Immature natural killer cell (primary cell): ENCODE results near the gene ACER3. TPM values are rescaled to one million over a fixed set of nuclear protein-coding genes. Genes with fewer than 3 reads are reported as not detected.
"Not testable (repeated sequence)": the region's sequence is repeated elsewhere in the genome, so short reads cannot be mapped to it uniquely, and the experiment has no call there.

ENCODE experiments used
- DNase-seq, 3 donors: peaks; one replicate each; pipeline ENCODE4 v3.0.0; 2022; ENCODE audit warnings: mixed read lengths in 1 of 3
- H3K27ac Mint-ChIP-seq, 6 donors: one replicate each; pipeline ENCODE4 v1.8.0; 2020; ENCODE audit warnings: mixed read lengths in 6 of 6, mild to moderate bottlenecking in 5 of 6, inconsistent platforms in 4 of 6, moderate library complexity in 3 of 6
- H3K27me3 Mint-ChIP-seq, 3 donors: one replicate each; pipeline ENCODE4 v1.8.0; 2020 to 2021; ENCODE audit warnings: low read depth in 3 of 3, mild to moderate bottlenecking in 3 of 3, mixed read lengths in 3 of 3, moderate library complexity in 3 of 3, inconsistent platforms in 1 of 3
- H3K36me3 Mint-ChIP-seq, 3 donors: one replicate each; pipeline ENCODE4 v1.8.0; 2020; ENCODE audit warnings: mixed read lengths in 3 of 3, inconsistent platforms in 2 of 3, mild to moderate bottlenecking in 2 of 3
- H3K4me1 Mint-ChIP-seq, 2 donors: one replicate each; pipeline ENCODE4 v1.8.0; 2020; ENCODE audit warnings: inconsistent platforms in 2 of 2, mild to moderate bottlenecking in 2 of 2, mixed read lengths in 2 of 2, moderate library complexity in 1 of 2
- H3K4me3 Mint-ChIP-seq, 5 donors: one replicate each; pipeline ENCODE4 v1.8.0; 2020; ENCODE audit warnings: mild to moderate bottlenecking in 5 of 5, mixed read lengths in 5 of 5, inconsistent platforms in 3 of 5, moderate library complexity in 3 of 5
- H3K9me3 Mint-ChIP-seq, 6 donors: one replicate each; pipeline ENCODE4 v1.8.0; 2020; ENCODE audit warnings: mild to moderate bottlenecking in 6 of 6, mixed read lengths in 6 of 6, inconsistent platforms in 4 of 6, moderate library complexity in 3 of 6
- polyA plus RNA-seq, 3 donors: library from polyadenylated mRNA; unstranded; fragments of 300-500 nt; fragmentation: Illumina TruSeq; gene quantifications; one replicate each; pipeline ENCODE4 v1.2.3, GENCODE V29; 2021

ACER3 gene
- 1 to 10 TPM; 3.3 to 8.4 (median 5.3) TPM for polyA plus RNA-seq

GRCh38 chr11:76860539-76861475 is at the start of gene ACER3:
ACER3 (plus strand) TSS chr11:76860918; CDS start chr11:76860977, 59 bp downstream.
- H3K27me3 Mint-ChIP-seq, result peaks cover 0 to 1% (median 0%) of the 10 kb centered on the region in 3 donors
- peaks cover 16 to 17% of the 10 kb centered on the region in 2 donors for H3K4me1 Mint-ChIP-seq
- no peaks in the 10 kb centered on the region for H3K36me3 Mint-ChIP-seq
- H3K9me3 Mint-ChIP-seq, result no peaks in the 10 kb centered on the region
- H3K27ac Mint-ChIP-seq, result peak within 1 kb of the TSS; percentile 34 to 89 (median 71)
- peak within 1 kb of the TSS; percentile 81 to 89 (median 86) for H3K4me3 Mint-ChIP-seq
- peak; percentile 81 to 88 (median 87) for DNase-seq

GRCh38 chr11:76811259-76811658 is 49.5 kb upstream of the ACER3 start:
- Mint-ChIP-seq H3K27me3 (peaks cover 2 to 12% (median 5%) of the 10 kb centered on the region in 3 donors), H3K4me1 (no peaks in the 10 kb centered on the region), H3K4me3 (no peak overlapping the region), H3K36me3 (peaks cover 0 to 6% (median 6%) of the 10 kb centered on the region in 3 donors), H3K9me3 (peaks cover 4 to 15% (median 11%) of the 10 kb centered on the region in 6 donors), H3K27ac (no peak overlapping the region)
- DNase-seq, result no peak

DNA sequence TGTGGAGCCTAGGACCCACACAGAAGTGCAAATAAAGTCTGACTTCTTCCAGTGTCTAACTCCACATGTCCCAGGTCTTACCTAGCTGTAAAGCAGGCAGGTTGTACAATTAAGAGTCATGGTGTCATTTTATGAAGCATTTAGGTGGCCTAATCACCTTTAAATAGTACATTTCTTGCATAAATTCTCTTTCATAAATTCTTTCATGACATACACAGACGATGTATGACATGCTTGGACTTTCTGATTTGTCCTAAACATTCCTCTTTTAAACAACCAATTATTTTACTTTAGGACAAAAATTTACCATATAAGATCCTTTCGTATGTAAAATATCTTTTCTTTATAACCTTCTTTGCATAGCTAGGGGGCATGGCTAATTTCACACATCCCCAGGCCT is 46.3 kb upstream of the ACER3 start:
- DNase-seq, result no peak
- Mint-ChIP-seq H3K4me3 (no peak overlapping the region), H3K27me3 (peaks cover 5 to 12% (median 6%) of the 10 kb centered on the region in 3 donors), H3K9me3 (peaks cover 4 to 21% (median 15%) of the 10 kb centered on the region in 6 donors), H3K36me3 (peaks cover 0 to 8% (median 7%) of the 10 kb centered on the region in 3 donors), H3K4me1 (no peaks in the 10 kb centered on the region), H3K27ac (no peak overlapping the region)

DNA sequence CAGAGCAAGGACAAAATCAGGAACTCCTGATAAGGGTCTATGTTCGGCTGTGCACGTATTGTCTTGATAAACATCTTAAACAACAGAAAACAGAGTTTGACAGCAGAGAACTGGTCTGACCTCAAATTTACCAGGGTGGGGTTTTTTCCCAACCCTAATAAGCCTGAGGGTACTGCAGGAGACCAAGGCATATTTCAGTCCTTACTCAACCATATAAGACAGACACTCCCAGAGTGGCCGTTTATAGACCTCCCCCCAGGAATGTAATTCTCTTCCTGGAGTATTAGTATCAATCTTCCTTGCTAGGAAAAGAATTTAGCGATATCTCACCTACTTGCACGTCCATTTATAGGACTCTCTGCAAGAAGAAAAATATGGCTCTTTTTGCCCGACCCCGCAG is 45.0 kb upstream of the ACER3 start:
- not testable (repeated sequence) for H3K36me3 Mint-ChIP-seq, H3K4me1 Mint-ChIP-seq, DNase-seq, H3K27ac Mint-ChIP-seq, H3K4me3 Mint-ChIP-seq
- Mint-ChIP-seq H3K27me3 (peaks cover 6 to 12% (median 7%) of the 10 kb centered on the region in 3 donors), H3K9me3 (peaks cover 4 to 21% (median 15%) of the 10 kb centered on the region in 6 donors)

GRCh38 chr11:76820184-76820566 is 40.5 kb upstream of the ACER3 start:
- Mint-ChIP-seq H3K27me3 (peaks cover 6 to 10% (median 9%) of the 10 kb centered on the region in 3 donors), H3K4me1 (no peaks in the 10 kb centered on the region)

DNA sequence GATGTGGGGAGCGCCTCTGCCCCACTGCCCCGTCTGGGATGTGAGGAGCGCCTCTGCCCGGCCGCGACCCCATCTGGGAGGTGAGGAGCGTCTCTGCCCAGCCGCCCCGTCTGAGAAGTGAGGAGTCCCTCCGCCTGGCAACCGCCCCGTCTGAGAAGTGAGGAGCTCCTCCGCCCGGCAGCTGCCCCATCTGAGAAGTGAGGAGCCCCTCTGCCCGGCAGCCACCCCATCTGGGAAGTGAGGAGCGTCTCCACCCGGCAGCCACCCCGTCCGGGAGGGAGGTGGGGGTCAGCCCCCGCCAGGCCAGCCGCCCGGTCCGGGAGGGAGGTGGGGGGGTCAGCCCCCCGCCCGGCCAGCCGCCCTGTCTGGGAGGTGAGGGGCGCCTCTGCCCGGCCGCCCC is 39.3 kb upstream of the ACER3 start:
- H3K9me3 Mint-ChIP-seq, H3K27me3 Mint-ChIP-seq, H3K27ac Mint-ChIP-seq, DNase-seq, H3K36me3 Mint-ChIP-seq, H3K4me1 Mint-ChIP-seq, H3K4me3 Mint-ChIP-seq: not testable (repeated sequence)

More at GRCh38 chr11:76820184-76820566, 40.5 kb upstream of the ACER3 start:
- no peak for DNase-seq
- Mint-ChIP-seq H3K27ac (no peak overlapping the region), H3K4me3 (no peak overlapping the region), H3K36me3 (peaks cover 0 to 8% (median 7%) of the 10 kb centered on the region in 3 donors), H3K9me3 (peaks cover 4 to 19% (median 13%) of the 10 kb centered on the region in 6 donors)

- no peak overlapping the region for H3K4me3 Mint-ChIP-seq
- no peaks in the 10 kb centered on the region for H3K9me3 Mint-ChIP-seq
- no peak for DNase-seq
- no peak overlapping the region for H3K27ac Mint-ChIP-seq
- no peaks in the 10 kb centered on the region for H3K36me3 Mint-ChIP-seq
- H3K4me1 Mint-ChIP-seq, result peaks cover 3 to 7% of the 10 kb centered on the region in 2 donors
- H3K27me3 Mint-ChIP-seq, result peaks cover 2 to 5% (median 3%) of the 10 kb centered on the region in 3 donors
Observed at GRCh38 chr11:76822406-76822805, 38.3 kb upstream of the ACER3 start.

- H3K27ac Mint-ChIP-seq, result no peak overlapping the region
- peaks cover 0 to 8% (median 2%) of the 10 kb centered on the region in 3 donors for H3K27me3 Mint-ChIP-seq
- H3K9me3 Mint-ChIP-seq, result no peaks in the 10 kb centered on the region
- peaks cover 3 to 7% of the 10 kb centered on the region in 2 donors for H3K4me1 Mint-ChIP-seq
- no peaks in the 10 kb centered on the region for H3K36me3 Mint-ChIP-seq
- H3K4me3 Mint-ChIP-seq, result no peak overlapping the region
- DNase-seq, result no peak
Observed at GRCh38 chr11:76823481-76824028, 37.2 kb upstream of the ACER3 start.

- no peak overlapping the region for H3K4me3 Mint-ChIP-seq
- no peak overlapping the region for H3K27ac Mint-ChIP-seq
- no peak for DNase-seq
Observed at GRCh38 chr11:76824083-76824939, 36.4 kb upstream of the ACER3 start.

GRCh38 chr11:76824980-76825725 is 35.6 kb upstream of the ACER3 start:
- no peaks in the 10 kb centered on the region for H3K36me3 Mint-ChIP-seq
- H3K27me3 Mint-ChIP-seq, result peaks cover 0 to 6% (median 3%) of the 10 kb centered on the region in 3 donors
- no peak overlapping the region for H3K4me3 Mint-ChIP-seq
- H3K9me3 Mint-ChIP-seq, result no peaks in the 10 kb centered on the region
- no peak overlapping the region for H3K27ac Mint-ChIP-seq
- DNase-seq, result no peak
- peaks cover 3 to 7% of the 10 kb centered on the region in 2 donors for H3K4me1 Mint-ChIP-seq

More at GRCh38 chr11:76824083-76824939, 36.4 kb upstream of the ACER3 start:
- no peaks in the 10 kb centered on the region for H3K36me3 Mint-ChIP-seq
- H3K27me3 Mint-ChIP-seq, result peaks cover 0 to 8% (median 2%) of the 10 kb centered on the region in 3 donors
- peaks cover 3 to 7% of the 10 kb centered on the region in 2 donors for H3K4me1 Mint-ChIP-seq
- no peaks in the 10 kb centered on the region for H3K9me3 Mint-ChIP-seq

DNA sequence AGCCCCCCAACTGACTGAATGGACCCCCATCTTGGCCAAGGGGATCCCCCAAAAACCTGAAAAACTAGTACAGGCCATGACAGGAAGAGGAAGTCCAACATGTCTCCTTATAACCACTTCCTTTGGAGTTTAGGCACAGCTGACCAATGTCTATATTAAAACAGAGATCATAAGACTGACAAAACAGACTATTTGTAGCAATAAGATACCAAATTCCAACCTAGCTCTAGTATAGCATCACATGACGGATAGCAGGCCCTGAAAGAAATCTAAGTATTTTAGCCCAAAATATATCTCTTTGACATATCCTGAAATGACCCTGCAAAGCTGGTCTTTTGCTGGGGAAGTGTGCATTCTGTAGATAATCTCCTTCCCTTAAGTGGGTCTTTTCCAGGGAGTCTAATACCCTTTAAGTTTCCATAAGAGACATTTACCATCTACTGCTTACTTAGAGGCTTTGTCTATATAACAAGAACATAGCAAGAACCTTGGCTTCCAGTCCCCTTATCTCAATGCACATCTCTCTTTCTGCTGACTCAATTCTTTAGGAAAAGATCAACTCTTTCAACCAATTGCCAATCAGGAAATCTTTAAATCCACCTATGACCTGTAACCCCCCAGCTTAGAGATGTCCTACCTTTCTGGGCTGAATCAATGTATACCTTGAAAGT is 34.9 kb upstream of the ACER3 start:
- H3K27ac Mint-ChIP-seq, result no peak overlapping the region

GRCh38 chr11:76826508-76826907 is 34.2 kb upstream of the ACER3 start:
- H3K4me3 Mint-ChIP-seq, H3K36me3 Mint-ChIP-seq, H3K27me3 Mint-ChIP-seq, H3K4me1 Mint-ChIP-seq, H3K9me3 Mint-ChIP-seq, H3K27ac Mint-ChIP-seq, DNase-seq: not testable (repeated sequence)

More for the DNA sequence above, 34.9 kb upstream of the ACER3 start:
- no peak for DNase-seq
- peaks cover 3 to 6% (median 5%) of the 10 kb centered on the region in 3 donors for H3K27me3 Mint-ChIP-seq
- H3K36me3 Mint-ChIP-seq, result no peaks in the 10 kb centered on the region
- H3K4me1 Mint-ChIP-seq, result peaks cover 3 to 7% of the 10 kb centered on the region in 2 donors
- H3K9me3 Mint-ChIP-seq, result no peaks in the 10 kb centered on the region
- H3K4me3 Mint-ChIP-seq, result no peak overlapping the region
